Measurements from ENCODE around the gene MGST2. TPM values are rescaled to one million over a fixed set of nuclear protein-coding genes. Genes with fewer than 3 reads are reported as not detected.

The MGST2 gene
- total RNA-seq, 2 donors from 2014 or later: 24.3 to 35.5 TPM

DNA sequence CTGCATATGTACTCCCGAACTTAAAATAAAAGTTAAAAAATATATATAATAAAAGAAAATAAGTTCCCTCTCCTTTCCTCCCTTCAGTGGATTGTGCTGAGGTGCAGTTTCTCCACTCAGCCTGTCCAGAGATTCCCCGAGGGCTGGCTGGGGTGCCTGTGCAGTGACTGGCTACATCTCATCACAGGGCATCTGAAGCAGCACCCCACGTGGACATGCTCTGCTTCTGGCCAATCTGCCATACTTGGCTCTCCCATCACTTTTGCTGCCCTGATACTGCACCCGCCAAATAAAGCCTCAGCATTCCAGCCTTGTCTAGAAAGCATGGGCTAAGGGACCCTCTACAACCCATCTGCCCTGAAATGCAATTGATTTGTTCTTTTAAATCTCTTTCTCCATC is 11.1 kb upstream of the MGST2 start:
- no peak for ATAC-seq (ENCODE audit: insufficient number of reproducible peaks, low FRiP score, low read depth)

DNA sequence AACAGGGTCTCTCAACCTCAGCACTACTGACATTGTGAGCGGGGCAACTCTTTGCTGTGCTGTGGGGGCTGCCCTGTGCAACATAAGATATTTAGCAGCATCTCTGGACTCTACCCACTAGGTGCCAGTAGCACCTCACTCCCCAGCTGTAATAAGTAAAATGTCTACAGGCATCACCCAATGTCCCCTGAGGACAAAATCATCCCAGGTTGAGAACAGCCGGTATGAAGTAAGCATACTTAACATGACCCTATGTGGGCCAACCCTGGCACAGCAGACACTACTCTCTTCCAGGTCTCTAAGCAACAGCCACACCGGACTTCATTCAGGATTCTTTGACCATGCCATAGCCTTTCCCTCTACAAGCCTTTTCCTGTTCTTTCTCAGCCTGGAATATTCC is 10.5 kb upstream of the MGST2 start:
- TF ChIP-seq, protein P1, sequence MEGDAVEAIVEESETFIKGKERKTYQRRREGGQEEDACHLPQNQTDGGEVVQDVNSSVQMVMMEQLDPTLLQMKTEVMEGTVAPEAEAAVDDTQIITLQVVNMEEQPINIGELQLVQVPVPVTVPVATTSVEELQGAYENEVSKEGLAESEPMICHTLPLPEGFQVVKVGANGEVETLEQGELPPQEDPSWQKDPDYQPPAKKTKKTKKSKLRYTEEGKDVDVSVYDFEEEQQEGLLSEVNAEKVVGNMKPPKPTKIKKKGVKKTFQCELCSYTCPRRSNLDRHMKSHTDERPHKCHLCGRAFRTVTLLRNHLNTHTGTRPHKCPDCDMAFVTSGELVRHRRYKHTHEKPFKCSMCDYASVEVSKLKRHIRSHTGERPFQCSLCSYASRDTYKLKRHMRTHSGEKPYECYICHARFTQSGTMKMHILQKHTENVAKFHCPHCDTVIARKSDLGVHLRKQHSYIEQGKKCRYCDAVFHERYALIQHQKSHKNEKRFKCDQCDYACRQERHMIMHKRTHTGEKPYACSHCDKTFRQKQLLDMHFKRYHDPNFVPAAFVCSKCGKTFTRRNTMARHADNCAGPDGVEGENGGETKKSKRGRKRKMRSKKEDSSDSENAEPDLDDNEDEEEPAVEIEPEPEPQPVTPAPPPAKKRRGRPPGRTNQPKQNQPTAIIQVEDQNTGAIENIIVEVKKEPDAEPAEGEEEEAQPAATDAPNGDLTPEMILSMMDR (IDR thresholded peaks at IDR 0.05): peak; percentile 14
- Histone ChIP-seq H3K27ac (no peak overlapping the region), H3K27me3 (replicated peaks; ENCODE audit: insufficient read depth) (no peaks in the 10 kb centered on the region), H3K4me3 (no peak overlapping the region), H3K4me1 (ENCODE audit: control insufficient read depth in 1 of 2, low read depth in 2 of 2) (peaks cover 6 to 7% of the 10 kb centered on the region in 2 donors), H3K9me3 (no peaks in the 10 kb centered on the region), H3K36me3 (no peaks in the 10 kb centered on the region)
- DNase-seq (ENCODE audit: low spot score) (no peak), ATAC-seq (ENCODE audit: insufficient number of reproducible peaks, low FRiP score, low read depth) (no peak)

More for the DNA sequence above, 11.1 kb upstream of the MGST2 start:
- no peaks in the 10 kb centered on the region for H3K27me3 ChIP-seq (replicated peaks; ENCODE audit: insufficient read depth)
- no peaks in the 10 kb centered on the region for H3K36me3 ChIP-seq
- TF ChIP-seq, protein P1 (IDR thresholded peaks at IDR 0.05): no peak
- H3K4me1 ChIP-seq (ENCODE audit: control insufficient read depth in 1 of 2, low read depth in 2 of 2): peaks cover 6 to 7% of the 10 kb centered on the region in 2 donors
- H3K4me3 ChIP-seq: no peak overlapping the region
- no peak for DNase-seq (ENCODE audit: low spot score)
- no peaks in the 10 kb centered on the region for H3K9me3 ChIP-seq
- no peak overlapping the region for H3K27ac ChIP-seq

- TF ChIP-seq, protein P1 (IDR thresholded peaks at IDR 0.05): peak; percentile 81
- no peaks in the 10 kb centered on the region for H3K27me3 ChIP-seq (replicated peaks; ENCODE audit: insufficient read depth)
- peaks cover 6 to 7% of the 10 kb centered on the region in 2 donors for H3K4me1 ChIP-seq (ENCODE audit: control insufficient read depth in 1 of 2, low read depth in 2 of 2)
- ATAC-seq (ENCODE audit: insufficient number of reproducible peaks, low FRiP score, low read depth): peak; percentile 54
- H3K9me3 ChIP-seq: no peaks in the 10 kb centered on the region
- H3K36me3 ChIP-seq: no peaks in the 10 kb centered on the region
- H3K27ac ChIP-seq: no peak overlapping the region
- peak overlapping the region; percentile 42 for H3K4me3 ChIP-seq
- DNase-seq (ENCODE audit: low spot score): no peak
Measured at GRCh38 chr4:139656614-139657486, 8.8 kb upstream of the MGST2 start.

DNA sequence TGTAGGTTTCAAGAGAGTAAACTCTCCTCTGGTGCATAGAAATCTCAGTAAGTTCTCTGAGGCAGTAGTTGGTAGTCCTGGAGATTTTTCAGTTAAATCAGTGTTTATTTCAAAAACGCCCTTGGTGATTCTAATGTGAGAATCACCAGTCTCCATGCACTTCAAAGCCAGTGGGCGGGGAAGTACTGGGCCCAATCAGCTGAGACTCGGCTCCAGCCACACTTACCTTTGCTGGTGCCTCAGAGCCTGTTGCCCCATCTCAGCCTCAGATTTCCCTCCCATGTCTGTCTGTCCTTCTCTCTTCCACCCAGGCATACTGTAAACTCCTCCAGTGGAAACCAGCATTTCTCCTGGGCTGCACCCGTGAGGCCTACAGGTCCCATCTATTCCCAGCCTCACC is 7.4 kb upstream of the MGST2 start:
- Histone ChIP-seq H3K9me3 (no peaks in the 10 kb centered on the region), H3K27ac (peak overlapping the region in 1 of 2 donors; percentile 28), H3K36me3 (no peaks in the 10 kb centered on the region), H3K4me1 (ENCODE audit: control insufficient read depth in 1 of 2, low read depth in 2 of 2) (peaks cover 6 to 7% of the 10 kb centered on the region in 2 donors), H3K27me3 (replicated peaks; ENCODE audit: insufficient read depth) (no peaks in the 10 kb centered on the region), H3K4me3 (peak overlapping the region; percentile 42)
- no peak for DNase-seq (ENCODE audit: low spot score)
- TF ChIP-seq, protein P1 (IDR thresholded peaks at IDR 0.05): no peak
- ATAC-seq (ENCODE audit: insufficient number of reproducible peaks, low FRiP score, low read depth): no peak

GRCh38 chr4:139658586-139659382 is 6.8 kb upstream of the MGST2 start:
- Histone ChIP-seq H3K9me3 (no peaks in the 10 kb centered on the region), H3K27me3 (replicated peaks; ENCODE audit: insufficient read depth) (no peaks in the 10 kb centered on the region), H3K4me1 (ENCODE audit: control insufficient read depth in 1 of 2, low read depth in 2 of 2) (peaks cover 6 to 12% of the 10 kb centered on the region in 2 donors), H3K27ac (no peak overlapping the region), H3K4me3 (no peak overlapping the region), H3K36me3 (no peaks in the 10 kb centered on the region)
- no peak for ATAC-seq (ENCODE audit: insufficient number of reproducible peaks, low FRiP score, low read depth)
- no peak for DNase-seq (ENCODE audit: low spot score)
- TF ChIP-seq, protein P1 (IDR thresholded peaks at IDR 0.05): no peak

Data from thoracic aorta (tissue), 2 donors.